DMS53 (cell line): ENCODE data around the gene PKIB.
"Not testable (repeated sequence)": the region's sequence is repeated elsewhere in the genome, so short reads cannot be mapped to it uniquely, and the experiment has no call there.

Experiments
- DNase-seq: peaks from one replicate; lab custom pipeline; 2025; lab: John Stamatoyannopoulos, UW

PKIB gene

DNA sequence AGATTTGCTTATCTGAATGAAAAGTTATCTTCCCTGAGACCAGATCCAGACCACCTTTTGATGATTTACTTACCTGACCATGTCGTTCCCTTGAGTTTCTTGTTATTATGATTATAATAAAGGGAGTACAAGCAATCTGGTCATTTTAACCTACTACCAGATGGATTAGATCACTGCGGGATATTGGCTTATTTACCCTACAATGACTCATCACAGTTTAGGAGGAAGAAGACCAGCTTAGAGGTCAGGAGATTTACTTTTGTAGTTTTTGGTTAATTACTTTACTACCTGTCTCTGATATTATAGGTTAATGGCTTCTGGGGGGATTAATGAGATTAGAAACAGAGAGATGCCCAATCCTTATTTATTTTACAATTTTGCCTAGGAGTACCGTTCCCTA, 10.7 kb downstream of the PKIB start:
- peak; percentile 84 for DNase-seq

DNA sequence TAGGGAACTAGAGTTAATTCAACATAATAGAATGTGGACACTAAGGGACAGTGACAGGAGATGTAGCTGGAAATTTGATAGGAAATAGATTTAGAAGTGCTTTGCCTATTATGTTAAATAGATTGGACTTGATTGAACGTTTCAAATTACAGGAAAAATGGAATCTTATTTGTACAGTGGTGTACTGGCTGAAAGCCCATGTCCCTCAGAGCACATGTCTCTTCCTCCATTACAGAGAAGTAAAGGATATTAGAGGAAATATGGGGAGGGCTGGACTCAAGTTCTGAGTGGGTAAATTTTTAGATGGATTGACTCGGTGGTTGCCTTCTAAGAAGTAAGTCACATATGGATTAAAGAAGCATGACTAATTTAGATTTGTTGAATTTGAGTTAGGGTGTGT, 11.4 kb downstream of the PKIB start:
- peak; percentile 61 for DNase-seq

DNA sequence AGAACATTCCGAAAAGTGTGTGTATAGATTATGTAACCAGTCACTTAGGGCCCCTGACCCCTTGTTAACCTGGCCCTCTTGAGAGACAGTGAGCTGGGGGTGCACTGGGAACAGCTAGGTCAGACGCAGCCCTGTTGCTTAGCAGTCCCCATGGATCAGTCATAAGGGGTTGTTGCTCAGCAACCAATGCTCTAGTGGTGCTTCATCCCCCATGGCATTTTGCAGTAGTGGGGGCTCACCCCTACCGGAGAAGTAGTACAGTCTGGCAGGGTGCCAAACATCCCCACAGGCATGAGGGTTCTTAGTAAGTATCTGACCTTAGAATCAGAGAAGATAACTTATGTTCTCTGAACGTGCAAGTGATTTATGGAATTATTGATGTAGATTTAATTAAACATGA, 12.3 kb downstream of the PKIB start:
- no peak for DNase-seq

DNA sequence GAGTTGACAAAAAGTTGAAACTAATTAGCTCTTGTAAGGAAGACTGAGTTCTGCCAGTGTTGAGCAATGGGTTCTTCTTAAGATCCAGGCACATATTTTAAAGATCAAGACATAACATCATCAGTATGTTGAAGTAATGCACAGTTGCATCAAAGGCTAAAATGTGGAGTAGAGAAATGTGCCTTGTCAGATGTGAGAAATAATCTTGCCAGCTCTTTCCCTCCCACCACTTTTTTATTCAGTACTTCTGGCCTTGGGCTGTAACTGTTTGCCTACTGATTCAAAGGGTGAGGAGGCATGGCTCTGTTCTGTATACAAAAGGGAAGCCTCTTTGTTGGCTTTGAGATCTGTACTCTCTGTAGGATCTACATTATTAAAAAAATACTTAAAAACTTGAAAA, 13.1 kb downstream of the PKIB start:
- DNase-seq = no peak

DNA sequence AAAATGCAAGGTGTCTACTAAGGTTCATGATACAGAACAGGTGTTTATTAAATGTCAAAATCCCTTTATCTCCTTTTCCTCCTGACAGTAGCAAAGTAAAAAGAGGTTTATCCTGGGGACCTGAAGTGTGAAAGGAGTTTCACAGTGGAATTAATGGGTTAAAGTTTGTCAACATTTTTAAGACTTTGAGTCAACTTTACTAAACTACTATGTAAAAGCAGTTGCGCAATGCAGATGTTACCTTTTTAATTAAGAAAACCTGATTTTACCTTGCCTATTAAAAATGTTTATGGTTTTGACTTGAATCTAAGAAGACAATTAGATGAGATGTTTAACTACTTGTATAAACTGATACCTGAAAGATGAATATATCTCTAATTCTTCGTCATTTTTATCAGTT, 14.6 kb downstream of the PKIB start:
- no peak for DNase-seq

DNA sequence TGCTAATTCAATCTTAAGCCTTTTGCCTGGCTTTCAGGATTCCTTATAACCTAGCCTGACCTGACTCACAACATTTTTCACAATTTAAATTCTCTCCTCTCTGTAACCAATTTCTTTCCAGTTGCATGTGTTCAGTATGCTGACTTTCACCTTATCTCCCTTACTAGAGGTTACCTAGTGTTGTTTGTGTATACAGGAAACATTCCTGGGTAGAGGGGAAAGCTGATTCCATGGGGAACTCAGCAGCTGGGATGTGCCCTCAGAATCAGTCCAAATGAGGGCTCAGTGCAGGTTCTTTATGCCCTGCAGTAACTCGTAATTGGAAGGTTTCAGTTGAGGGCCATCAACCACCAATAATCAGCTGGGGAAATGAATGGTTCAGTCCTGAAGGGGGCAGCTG, 18.5 kb downstream of the PKIB start:
- DNase-seq = no peak

DNA sequence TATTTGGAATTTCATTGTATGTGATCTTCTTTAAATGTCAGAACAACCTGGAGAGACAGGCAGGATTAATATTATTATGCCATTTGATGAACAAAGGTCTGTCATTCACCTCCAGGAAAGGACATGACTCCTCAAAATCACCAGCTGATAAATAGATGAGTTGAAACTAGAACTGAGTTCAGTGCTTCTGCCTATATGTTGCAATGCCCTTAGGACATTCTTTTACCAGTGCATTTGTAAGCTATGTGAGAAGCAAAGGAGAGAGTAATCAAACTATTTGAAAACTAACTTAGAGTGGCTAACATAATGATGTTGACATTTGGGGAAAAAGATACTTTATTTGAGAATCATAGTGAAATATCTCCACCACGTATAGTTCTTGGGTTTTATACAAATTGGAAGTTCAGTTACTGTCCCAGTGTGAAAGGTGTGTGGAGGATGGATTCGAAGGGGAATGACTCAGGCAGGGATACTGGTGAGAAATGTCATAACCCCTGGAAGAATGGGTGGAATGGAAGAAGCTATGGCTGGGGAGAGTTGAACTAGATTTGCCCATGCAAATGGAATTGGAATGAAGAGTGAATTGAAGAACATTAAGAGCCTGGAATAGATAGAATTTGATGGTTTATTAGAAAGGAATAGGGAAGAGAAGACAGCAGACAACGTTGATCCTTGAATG, 21.5 kb downstream of the PKIB start:
- no peak for DNase-seq

DNA sequence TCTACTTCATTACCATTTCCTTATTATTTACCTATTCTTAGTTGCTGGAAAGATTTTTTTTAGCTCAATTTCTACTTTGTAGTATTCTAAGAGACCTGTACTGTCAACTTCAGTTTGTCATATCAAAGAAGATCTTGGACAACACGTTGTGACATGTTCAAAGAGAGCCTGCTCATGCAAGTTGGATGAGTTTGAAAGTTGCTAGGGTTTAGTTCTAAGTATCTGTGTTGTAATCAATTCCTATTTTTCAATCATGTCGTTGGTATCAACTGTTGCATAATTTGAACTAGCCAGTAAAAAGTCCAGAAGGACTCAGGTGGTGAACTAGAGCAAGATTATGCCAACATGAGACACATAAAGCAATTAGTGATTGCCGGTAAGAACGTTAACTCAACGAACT, 30.2 kb downstream of the PKIB start:
- DNase-seq = no peak

DNA sequence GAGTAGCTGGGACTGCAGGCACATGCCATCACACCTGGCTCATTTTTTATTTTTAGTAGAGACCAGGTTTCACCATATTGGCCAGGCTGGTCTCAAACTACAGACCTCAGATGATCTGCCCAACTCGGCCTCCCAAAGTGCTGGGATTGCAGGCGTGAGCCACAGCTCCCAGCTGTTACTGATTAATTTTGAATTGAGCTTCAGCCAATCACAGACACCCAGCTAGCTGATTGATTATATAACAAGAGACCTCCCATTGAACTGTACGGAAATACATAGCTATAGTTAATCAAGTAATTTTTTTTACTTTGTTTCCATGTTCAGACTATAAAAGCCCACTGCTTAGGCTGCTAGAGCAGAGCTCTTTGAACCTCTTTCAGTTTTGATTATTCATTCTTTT, 31.6 kb downstream of the PKIB start:
- no peak for DNase-seq

DNA sequence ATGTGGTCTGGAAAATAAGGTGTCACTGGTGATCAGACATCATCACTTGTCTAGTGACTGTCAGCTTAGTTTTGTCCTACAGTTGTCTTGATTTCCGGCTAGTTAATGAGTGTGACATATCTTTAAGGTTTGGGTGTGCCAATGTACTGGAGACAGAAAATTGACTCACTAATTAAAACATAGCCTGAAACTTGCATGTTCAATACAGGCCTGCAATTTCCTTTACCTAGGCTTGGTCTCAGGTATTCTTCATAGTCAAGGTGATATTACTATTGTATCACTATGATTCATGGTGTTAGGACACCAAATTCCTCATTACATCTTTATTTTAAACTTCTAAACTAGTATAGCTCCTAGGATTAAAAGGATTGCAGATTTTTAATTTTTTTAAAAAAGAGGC, 32.4 kb downstream of the PKIB start:
- not testable (repeated sequence) for DNase-seq

DNA sequence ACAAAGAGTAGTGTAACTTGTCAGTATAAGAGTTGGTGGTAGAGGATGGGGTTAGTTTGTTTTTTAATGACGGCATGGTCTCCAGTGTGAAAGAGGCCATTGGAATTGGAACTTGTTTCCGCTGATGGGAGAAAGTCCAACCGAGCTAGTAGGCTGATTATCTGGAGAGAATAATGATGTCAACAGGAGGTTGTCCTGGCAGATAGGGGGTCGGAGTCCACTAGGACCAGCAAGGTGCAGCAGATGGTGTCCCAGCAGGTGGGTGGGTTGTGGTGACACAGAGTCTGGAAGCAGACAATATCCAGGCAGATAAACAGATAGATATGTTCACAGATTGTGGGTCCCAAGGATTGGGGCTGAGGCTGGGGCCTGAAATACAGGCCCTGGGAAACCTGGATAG, 35.1 kb downstream of the PKIB start:
- DNase-seq = no peak

DNA sequence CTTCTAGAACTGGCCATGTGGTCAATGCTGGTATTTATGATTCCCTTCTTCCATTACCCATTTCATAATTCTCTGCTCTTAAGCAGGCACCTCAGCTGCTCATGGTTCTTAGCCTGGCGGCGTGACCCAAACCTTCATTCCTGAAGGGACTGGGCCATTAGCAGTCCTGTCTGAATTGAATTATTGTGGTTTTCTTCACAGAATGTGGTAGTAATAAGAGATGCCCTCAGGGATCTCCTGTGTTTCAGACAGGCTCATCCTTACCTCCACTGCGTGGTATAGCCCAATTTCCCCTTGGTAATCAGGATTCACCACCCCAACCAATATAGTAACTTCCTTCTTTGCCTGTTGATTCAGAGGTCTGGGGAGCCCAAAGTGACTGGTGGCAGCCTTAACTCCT, 37.6 kb downstream of the PKIB start:
- DNase-seq = no peak

DNA sequence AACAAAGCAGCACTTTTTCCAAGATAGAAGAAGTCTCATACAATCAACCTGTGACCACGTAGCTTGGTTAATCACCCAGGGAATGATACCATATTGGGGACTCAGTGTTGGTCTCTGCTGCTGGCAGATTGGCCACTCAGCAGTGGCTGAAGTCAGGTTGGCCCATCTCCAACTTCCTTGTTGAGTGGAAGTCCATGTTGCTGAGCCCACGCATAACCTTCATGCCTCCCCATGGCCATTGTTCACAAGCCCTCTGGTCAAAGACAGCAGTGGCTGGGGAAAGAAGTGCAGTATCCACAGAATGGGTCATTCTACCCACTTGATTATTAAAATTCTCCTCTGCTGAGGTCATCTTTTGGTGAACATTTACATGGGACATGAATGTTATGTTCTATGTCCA, 38.5 kb downstream of the PKIB start:
- DNase-seq = peak; percentile 5

DNA sequence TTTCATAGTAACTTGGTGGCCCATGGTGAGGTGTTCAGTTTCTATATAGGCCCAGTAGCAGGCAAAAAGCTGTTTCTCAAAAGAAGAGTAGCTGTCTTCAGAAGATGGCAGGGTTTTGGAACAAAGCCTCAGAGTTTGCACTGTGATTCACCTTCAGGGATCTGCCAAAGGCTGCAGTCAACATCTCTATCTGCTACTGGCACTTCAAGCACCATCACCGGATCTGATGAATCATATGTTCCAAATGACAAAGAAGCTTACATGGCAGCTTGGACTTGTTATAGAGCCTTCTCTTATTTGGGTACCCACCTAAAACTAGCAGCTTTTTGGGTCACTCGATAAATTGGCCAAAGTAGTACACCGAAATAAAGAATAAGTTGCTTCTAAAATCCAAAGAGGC, 39.5 kb downstream of the PKIB start:
- peak; percentile 9 for DNase-seq

DNA sequence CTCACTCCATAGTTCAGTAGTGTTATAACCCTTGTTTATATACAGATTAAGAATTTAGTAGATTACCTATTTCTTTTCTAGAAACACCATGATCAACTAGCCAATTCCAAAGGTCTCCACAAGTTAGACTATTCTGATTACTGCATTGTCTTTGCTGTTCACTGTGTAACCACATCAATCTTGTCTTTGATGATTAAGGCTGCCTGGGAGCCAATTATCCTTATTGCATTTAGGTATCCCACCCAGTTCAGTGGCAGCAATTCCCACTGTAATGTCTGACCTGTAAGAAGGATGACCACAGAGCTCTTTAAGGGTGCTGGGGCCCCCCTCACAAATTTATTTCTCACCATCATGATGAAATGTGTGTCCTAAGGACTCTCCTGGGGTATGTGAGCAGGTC, 40.2 kb downstream of the PKIB start:
- DNase-seq = no peak

DNA sequence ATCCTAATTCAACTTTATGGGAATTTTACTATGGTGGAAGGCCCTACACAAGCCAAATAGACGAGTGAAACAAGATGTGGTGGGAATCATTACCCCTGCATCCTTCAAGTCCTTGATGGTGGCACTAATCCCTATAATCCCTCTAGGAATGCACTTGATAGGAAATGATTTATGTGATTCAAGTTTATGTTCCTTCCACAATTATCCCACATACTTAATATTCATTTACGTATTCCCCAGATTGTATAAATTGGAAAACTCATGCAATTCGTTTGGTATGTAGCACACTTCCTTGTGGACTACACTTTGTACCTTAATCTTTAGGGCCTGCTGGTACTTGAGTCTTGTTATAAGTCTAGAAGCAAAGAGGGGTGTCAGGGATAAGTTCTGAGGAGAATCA, 40.8 kb downstream of the PKIB start:
- no peak for DNase-seq

DNA sequence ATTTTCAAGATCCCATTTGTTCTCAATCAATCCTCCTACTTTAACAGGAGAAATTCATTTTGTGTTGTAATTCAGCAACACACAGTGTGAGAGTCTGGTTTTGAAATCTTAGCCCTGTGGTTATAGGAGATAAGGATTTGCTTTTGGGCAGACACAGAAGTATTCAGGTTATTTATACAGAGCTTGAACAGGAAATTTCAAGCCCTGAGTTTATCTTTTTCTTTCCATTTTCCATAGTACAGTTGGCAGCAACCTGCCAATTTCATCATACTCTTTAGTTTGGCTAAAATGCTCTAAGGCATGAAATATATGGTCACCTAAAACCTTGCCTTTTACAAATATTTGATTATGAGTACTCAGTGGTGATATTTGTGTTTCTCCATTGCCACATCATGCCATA, 41.4 kb downstream of the PKIB start:
- no peak for DNase-seq

DNA sequence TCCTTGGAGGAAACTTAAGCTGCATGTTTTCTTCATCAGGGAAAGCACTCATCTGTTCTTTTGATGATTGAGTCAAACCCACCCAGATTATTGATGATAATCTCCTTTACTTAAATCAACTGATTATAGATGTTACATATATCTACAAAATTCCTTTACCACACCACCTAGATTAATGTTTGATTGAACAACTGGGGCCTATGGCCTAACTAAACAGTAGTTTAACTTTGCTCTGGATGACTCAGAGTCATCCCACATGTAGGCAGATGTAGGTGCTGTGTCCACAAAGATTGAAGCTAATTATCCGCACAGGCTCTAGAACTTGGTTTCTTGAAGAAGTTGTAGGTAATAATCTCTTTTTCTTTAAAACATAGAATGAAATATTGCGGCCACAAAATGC, 42.2 kb downstream of the PKIB start:
- peak; percentile 35 for DNase-seq

DNA sequence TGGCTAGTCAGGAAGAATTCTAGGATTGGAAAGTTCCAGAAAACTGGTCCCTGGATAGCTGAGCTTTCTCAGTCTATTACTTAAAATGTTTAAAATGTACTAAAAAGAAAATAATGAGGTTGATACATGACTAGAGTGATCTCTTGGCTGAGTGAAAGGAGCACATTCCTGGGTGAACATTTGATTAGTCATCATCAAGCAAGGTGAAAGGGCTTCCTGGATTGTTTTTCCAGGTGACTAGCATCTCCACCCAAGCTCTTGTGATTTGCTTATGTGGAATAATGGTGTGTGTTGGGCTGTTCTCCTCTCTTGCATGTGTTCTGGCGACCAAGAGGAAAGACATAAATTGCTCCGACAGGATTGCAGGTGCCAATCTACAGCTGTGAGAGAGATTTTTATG, 42.9 kb downstream of the PKIB start:
- peak; percentile 40 for DNase-seq

DNA sequence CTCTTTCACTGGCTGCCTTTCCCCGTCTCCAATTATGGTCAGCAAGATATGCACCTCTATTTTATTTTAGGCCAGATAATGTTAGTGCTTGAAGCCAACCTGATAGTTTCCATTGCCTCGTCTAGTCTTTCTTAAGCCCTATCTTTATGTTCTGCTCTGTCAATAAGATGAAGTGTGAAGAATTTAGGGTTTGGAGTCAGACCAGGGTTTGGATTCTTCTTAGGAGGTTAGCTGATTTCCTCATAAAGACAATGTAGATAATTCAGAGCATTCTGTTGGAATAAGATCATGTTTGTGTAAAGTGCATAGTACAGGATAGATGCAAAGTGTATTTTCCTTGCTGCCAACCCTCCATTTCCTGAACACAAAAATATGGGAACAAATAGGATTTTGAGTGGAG, 43.8 kb downstream of the PKIB start:
- no peak for DNase-seq

DNA sequence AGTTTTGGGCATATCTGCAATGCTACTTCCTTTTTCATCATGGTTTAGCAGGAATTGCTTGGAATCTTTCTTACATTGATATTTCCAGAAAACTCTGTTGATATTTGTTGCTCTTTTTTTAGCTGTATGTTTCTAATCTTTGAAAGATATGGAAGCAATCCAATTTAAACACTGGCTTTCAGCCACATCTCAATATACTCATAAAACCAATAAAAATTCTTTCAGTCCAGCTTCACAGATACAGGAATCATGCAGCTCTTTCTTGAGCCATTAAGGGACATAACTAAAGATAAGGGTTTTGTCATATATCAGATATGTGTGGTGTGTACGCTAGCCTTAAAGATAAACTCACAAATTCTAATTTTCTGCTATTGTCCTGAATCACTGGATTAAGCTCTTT, 47.4 kb downstream of the PKIB start:
- DNase-seq = no peak

DNA sequence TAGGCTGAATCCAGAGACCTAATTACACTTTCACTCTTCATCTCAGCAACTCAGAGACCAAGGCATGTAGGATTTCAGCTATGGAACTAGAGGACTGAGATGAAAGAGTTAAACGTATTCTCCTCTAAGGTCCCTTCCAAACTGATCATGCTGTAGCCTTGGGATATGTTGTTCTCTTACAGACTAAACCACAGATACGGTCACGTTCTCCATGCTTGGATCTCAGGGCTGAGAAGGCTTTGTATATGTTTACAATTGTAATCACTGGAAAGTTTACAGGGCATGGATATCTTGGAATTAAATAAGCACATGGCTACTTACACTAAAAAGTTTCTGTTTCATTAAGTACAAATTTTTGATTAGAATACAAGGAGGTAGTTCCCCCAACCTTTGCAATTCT, 50.1 kb downstream of the PKIB start:
- no peak for DNase-seq

DNA sequence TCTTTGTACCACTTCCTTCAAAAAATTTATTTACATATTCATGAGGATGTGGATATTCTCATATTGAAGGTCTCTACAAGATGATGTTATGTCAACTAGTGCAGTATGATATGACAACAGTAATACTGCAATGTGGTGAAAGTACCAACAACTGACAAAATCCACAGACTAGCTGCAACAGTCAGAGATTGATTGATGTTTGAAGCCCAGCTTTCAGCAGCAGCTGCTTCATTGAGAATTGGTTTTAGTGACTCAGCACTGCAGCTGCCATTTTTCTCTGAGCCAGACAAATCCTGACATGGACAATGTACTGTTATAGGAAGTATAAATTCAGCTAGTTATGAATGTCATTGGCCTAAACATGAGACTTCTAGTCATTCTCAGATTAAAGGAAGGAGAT, 53.8 kb downstream of the PKIB start:
- peak; percentile 48 for DNase-seq

DNA sequence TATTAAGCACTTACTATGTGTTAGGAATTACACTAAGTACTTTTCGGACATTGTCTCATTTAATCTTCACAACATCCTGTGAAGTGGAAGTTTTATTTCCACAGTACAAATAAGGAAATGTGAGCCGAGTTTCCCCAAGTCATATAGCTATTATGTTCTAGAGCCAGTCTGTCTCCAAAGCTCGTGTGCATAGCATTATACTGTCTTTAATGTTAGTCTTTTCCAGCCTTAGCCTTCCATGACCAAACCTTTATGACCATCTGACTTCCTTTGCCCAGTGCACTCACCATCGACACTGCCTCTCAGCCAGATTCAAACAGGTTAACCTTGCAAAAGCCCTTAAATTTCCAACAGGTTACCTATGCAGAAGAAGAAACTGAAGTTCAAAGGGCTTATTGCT, 55.7 kb downstream of the PKIB start:
- DNase-seq = no peak

DNA sequence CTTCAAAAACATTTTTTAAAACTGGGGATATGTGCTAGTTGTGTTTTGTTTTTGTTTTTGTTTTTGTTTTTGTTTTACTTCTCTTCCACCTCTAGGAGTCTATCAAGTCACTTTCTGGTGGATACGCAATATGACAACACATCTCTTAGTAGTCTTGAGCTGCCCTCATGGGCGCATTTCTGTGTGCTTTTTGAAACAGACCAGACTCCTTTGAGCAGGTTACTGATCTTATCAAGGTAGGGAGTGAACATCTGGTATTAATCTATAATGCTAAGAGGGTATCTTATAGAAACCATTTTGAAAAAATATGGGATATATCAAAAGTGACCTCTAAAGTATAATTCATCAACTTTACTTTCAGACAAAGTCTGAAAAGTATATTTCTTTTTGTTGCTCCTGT, 56.2 kb downstream of the PKIB start:
- DNase-seq = no peak
